ENCODE results near the gene LIPA.

- TF ChIP-seq CTCF (optimal IDR thresholded peaks at IDR 0.05 in 1 of 3, IDR thresholded peaks at IDR 0.05 in 1 of 3, conservative IDR thresholded peaks at IDR 0.05 in 1 of 3; ENCODE audit: extremely low read depth in 1 of 3, insufficient read depth in 2 of 3, low read length in 3 of 3) (no peak), EZH2 (IDR thresholded peaks at IDR 0.05; ENCODE audit: low read length) (no peak)
Observed at GRCh38 chr10:89185658-89186057, 65.9 kb downstream of the LIPA start.
